Measurements from ENCODE around the gene DCXR. TPM values are rescaled to one million over a fixed set of nuclear protein-coding genes. Genes with fewer than 3 reads are reported as not detected.

The DCXR gene
- total and polyA plus RNA-seq, 2 of the 13 experiments (the other 11 are each of a cell fraction or from before 2014, with no cell fraction given): 287 to 311 TPM

DNA sequence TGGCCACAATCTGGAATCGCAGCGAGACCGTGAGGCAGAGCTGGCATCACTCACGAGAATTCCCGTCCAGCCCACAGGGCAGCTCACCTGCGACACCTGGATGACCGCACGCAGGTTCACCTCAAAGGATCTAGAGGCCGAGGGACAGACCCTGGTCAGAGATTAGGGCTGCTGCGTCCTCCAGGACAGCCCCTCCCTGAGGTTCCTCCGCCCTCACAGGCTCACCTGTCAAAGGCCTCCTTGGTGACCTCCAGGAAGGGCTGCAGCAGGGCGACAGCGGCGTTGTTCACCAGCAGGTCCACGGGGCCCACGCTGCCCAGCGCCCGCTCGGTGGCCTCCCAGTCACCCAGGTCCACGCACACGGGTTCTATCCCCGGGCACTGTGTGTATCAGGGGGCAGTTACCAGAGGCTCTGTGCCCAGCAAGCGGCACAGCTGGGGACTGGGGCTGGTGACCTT, 834 bp downstream of the DCXR start (continued):
- TF ChIP-seq NBN (conservative IDR thresholded peaks at IDR 0.05) (no peak), ZNF703 (CRISPR knock-in tag; IDR thresholded peaks at IDR 0.05; ENCODE audit: borderline replicate concordance) (0 out of 2 replicates have a peak, but pooled peaks have one; percentile 49), MBNL3 (CRISPR knock-in tag; conservative IDR thresholded peaks at IDR 0.05) (no peak), ZNF557 (CRISPR knock-in tag; IDR thresholded peaks at IDR 0.05) (no peak), CBX5 (CRISPR knock-in tag; IDR thresholded peaks at IDR 0.05; ENCODE audit: borderline replicate concordance) (0 out of 2 replicates have a peak, but pooled peaks have one; percentile 46), YEATS4 (CRISPR knock-in tag; IDR thresholded peaks at IDR 0.05; ENCODE audit: borderline replicate concordance) (no peak), IKZF4 (CRISPR knock-in tag; IDR thresholded peaks at IDR 0.05; ENCODE audit: borderline replicate concordance, low read depth, not compliant biosample characterization) (no peak), SRF (IDR thresholded peaks at IDR 0.05; ENCODE audit: low read depth, low read length) (no peak), ZNF790 (CRISPR knock-in tag; IDR thresholded peaks at IDR 0.05; ENCODE audit: borderline replicate concordance) (no peak), ZBTB7B (CRISPR knock-in tag; IDR thresholded peaks at IDR 0.05) (0 out of 2 replicates have a peak, but pooled peaks have one; percentile 0), SSRP1 (CRISPR knock-in tag; IDR thresholded peaks at IDR 0.05) (no peak), ZNF768 (CRISPR knock-in tag; IDR thresholded peaks at IDR 0.05) (no peak), ELF1 (CRISPR knock-in tag; IDR thresholded peaks at IDR 0.05) (no peak)
- TF ChIP-seq, protein P1, sequence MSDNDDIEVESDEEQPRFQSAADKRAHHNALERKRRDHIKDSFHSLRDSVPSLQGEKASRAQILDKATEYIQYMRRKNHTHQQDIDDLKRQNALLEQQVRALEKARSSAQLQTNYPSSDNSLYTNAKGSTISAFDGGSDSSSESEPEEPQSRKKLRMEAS (IDR thresholded peaks at IDR 0.05): no peak
- TF ChIP-seq, protein P2, sequence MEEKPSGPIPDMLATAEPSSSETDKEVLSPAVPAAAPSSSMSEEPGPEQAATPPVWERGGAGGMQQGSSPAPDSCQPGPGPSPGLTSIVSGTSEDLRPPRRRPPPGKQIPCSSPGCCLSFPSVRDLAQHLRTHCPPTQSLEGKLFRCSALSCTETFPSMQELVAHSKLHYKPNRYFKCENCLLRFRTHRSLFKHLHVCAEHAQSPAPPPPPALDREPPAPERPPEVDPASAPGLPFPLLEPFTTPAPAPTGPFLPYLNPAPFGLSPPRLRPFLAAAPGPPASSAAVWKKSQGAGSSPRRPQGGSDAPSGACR (CRISPR knock-in tag; IDR thresholded peaks at IDR 0.05): no peak
- TF ChIP-seq, protein P3, sequence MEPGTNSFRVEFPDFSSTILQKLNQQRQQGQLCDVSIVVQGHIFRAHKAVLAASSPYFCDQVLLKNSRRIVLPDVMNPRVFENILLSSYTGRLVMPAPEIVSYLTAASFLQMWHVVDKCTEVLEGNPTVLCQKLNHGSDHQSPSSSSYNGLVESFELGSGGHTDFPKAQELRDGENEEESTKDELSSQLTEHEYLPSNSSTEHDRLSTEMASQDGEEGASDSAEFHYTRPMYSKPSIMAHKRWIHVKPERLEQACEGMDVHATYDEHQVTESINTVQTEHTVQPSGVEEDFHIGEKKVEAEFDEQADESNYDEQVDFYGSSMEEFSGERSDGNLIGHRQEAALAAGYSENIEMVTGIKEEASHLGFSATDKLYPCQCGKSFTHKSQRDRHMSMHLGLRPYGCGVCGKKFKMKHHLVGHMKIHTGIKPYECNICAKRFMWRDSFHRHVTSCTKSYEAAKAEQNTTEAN (CRISPR knock-in tag; conservative IDR thresholded peaks at IDR 0.05): no peak
- TF ChIP-seq, protein P4, sequence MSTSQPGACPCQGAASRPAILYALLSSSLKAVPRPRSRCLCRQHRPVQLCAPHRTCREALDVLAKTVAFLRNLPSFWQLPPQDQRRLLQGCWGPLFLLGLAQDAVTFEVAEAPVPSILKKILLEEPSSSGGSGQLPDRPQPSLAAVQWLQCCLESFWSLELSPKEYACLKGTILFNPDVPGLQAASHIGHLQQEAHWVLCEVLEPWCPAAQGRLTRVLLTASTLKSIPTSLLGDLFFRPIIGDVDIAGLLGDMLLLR (CRISPR knock-in tag; IDR thresholded peaks at IDR 0.05): no peak
- TF ChIP-seq, protein P5, sequence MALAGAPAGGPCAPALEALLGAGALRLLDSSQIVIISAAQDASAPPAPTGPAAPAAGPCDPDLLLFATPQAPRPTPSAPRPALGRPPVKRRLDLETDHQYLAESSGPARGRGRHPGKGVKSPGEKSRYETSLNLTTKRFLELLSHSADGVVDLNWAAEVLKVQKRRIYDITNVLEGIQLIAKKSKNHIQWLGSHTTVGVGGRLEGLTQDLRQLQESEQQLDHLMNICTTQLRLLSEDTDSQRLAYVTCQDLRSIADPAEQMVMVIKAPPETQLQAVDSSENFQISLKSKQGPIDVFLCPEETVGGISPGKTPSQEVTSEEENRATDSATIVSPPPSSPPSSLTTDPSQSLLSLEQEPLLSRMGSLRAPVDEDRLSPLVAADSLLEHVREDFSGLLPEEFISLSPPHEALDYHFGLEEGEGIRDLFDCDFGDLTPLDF (CRISPR knock-in tag; IDR thresholded peaks at IDR 0.05): no peak
